NCI-H2029 treated with DMSO at 0.1 percent for 48 hours (cell line): ENCODE results near the gene COX10.
"Not testable (repeated sequence)": the region's sequence is repeated elsewhere in the genome, so short reads cannot be mapped to it uniquely, and the experiment has no call there.

Source experiments
- DNase-seq: peaks from one replicate; lab custom pipeline; 2025; lab: John Stamatoyannopoulos, UW

COX10 gene

DNA sequence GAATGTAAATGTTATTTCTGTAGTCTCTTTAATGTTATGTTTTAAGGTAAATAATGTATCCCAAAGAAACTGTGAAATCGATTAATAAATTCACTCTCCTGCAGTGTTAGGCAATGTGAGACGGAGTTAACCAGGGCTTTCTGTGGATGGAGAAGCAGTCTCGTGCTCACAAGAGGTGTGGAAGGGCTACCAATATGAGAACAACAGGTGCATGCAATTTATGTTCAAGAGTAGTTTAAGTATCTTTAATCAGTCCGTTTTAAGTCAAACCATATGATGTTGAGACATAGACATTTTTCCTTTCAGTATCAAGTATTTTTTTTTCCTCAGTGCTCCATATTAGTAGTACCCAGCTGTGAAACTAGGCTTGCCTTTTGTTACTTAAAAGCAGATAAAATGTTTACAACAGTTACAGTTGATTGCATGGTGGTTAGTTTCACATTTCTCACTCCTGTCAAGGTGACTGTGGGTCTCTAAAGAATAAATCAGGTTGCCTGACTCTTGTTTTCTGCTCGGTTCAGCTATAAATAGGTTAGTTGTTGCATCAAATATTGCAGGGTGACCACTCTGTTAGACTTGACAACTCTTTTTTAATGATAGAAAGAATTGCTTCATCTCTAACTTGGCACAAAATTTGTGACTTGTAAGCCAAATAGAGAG is 54.4 kb downstream of the COX10 start:
- no peak for DNase-seq

DNA sequence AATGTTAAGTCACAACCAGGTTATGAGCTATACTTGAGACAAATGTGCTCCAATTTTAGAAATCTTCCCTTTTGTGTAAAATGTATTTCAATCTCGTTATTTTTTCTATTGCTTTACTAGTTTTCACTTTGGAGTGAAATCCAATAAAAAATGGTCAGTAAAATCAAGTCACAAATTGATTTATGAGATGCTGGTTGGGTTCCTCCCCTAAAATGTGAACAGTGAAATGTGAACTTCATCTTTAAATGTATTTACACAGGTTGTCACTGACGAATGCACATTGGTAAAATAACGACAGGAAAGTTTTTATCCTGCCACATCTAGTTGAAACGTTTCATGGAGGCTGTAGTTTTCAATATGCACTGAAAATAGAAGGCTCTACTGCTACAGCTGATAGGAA is 55.5 kb downstream of the COX10 start:
- DNase-seq, result no peak

DNA sequence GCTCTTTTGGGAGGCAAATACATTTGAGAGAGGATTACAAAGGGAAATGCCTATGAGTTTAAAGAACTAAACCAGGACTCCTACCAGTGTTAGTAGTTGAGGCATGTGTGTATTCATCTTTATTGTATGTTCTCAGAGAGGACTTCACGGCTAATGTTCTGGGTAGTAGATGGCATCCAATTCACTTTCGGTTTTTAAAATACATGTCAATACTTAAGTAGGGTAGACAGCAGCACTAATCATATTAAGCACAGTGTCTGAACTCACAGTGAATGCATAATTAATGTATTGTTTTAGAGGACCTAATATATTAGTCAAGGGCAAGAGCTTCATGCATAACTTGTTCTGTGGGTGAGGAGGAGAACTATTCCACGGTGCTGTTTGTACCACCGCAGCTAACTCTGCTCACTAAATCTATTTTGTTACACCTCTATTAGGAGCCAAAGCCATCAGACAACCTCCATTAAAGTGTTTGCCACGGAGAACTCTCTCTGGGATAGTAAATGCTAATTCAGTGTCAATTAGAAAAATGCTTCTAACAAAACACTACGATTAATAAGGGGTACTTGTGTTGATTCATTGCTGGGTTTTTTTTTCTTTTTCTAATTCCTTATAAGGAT is 56.3 kb downstream of the COX10 start:
- DNase-seq, result no peak

DNA sequence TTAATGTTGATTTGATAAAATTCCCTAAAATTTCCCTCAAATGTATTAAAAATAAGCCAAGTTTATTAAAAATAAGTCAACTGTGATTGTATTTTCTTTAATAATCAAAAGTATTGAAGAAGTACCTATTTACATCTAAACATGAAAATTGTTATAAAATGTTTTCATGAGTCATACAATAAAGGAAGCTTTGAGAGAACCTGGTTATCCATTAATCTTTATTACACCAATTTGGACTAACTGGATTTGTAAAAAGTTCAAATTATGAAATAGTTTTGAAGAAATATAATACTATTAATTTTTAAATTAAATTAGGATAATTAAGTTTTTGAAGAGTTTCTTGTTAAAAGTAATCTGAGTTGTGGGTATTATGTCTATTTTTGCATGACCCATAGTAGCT is 63.8 kb downstream of the COX10 start:
- DNase-seq, result no peak

DNA sequence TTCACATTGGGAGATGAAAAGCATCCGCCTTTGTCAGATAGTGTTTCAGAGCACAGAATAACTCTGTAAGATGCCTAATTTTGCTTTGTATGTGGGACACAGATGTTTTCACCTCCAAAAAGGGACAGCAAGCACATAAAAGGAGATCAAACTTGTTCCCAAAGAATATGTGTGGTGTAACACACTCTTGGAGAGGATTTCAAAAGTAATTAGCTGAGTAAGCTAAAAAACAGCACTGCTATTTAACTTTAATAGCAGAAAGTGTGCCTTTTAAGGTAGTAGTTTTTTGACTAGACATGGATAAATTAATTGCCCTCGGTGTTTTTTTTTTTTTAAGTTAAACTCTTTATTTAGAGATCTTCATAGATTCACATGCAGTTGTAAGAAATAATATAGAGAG is 65.2 kb downstream of the COX10 start:
- DNase-seq, result no peak

DNA sequence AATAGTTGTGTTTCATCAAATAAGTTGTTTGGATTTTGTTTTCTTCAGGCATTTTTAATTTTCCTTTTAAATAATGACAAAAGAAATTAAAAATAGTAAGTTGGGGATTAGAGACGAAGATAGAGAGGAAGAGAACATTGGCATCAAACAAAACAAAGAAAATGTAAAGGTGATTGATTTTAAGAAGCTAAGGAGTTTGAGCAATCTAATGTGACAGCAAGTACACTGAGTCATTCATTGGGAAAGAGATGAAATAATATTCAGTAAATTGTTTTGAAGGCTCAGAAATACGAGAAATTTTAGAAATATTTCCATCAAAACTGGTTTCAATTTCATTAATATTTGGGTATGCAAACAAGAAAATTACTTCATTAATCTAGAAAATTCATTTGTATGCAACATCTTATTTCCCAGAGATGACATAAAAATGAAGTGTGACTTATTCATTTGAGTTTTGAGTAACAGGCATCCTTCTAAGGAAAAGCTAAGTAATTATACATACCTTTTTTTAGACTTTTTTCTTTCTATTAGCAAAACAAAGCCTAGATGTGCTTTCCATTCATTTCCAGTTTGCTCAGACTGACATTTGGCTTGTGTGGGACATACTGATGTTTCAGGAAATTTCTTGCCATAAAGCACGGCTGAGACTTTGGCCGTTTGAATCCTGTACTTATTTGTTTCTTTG is 66.7 kb downstream of the COX10 start:
- DNase-seq, result no peak

DNA sequence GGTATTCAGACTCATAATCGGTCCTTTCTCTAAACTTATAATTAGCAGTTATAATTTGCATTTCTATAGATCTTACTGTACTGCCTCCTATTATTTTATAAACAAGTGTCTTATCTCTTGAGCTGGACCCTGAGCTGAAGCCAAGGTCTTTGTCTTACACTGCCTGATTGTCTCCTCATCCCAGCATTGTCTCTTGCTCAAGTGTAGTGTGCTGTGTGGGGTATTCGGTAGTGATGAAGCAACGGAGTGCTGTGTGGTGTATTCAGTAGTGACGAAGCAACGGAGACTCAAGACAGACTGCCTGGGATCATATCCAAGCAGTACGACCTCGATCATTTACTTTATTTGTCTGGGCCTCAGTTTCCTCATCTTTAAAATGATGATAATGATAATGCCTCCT is 69.3 kb downstream of the COX10 start:
- no peak for DNase-seq

DNA sequence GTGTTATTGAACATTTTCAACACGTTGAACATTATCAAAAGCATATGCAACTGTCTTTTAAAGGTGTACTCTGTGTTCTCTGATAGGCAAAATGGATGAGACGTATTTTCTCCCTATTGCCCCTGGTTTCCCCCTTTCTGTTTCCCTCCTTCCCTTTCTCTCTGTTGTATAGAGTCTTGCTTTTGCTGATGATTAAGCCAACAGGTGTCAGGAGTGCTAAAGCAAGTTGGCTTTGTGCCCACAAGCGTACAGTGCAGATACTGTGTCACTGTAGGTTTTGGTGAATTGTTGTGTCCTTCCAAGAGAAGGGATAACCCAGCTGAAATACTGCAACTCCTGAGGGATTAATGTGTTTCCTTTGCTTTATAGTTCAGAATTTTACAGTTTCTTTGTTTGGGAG is 74.4 kb downstream of the COX10 start:
- DNase-seq, result peak; percentile 0

DNA sequence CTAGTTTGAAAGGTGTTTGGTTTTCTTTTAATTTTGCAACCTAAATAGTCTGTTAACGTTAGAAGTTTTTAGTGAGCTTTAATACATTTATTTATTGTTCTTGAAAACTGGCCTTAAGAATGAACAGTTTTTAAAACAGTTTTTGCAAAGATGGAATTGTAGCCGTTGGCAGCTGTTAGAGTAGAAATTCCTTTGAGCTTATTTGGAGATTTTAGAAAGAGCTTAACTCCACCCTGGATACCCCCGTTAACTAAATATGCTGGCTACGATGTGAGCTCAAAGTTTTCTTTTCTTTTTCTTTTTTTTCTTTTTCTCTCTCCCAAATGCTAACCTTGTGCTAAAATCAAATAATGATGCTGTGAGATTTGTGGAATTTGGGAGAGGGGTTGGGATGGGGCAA is 75.2 kb downstream of the COX10 start:
- DNase-seq, result no peak

DNA sequence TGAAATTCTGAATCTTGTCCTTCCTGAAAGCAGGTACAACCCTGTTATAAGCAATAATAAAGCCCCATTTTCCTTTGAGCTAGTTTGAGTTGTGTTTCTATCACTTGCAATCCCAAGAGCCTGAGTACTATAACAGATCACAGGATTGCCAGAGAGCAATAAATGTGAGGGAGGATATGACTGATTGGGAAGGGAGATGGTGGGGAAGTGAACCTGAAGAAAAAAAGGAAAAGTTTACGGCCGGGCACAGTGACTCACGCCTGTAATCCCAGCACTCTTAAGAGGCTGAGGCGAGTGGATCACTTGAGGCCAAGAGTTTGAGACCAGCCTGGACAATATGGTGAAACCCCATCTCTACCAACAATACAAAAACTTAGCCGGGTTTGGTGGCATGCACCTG is 80.4 kb downstream of the COX10 start:
- no peak for DNase-seq

DNA sequence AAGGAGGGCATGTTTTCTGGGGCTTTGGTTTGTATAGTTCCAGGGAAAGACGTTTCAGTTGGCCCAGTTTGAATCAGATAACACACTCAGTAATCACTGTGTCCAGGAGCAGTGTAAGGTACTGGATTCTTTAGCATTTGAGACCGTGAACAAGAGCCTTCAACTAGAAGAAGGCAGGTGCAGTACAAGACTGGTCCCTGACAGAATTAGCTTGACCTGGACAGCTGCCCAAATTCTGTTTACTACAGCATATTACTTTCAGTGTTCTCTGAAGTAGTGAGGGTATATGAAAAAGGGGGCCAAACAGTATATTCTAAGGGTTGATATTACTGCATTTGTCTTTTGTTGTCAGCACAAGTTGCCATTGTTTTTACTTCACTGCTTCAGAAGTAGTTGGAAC is 81.3 kb downstream of the COX10 start:
- DNase-seq, result peak; percentile 0

DNA sequence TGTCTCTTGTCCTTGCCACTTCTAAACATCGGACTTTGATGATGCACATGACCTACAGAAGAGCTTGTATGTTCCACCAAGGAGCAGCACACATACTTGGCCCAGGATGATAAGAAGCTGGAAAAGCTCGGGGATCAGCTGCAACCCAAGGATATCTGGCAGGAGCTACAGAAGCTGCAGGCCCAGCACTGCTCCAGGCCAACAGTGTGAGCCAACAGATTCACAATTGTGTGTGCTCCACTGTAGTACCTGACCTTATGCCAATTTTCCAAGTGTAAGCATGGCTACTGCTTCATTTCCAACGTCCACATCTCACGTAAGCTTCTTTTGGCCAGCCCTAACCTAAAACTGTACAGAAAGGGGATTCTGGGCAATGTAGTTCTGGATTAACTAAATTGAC is 83.4 kb downstream of the COX10 start:
- no peak for DNase-seq

DNA sequence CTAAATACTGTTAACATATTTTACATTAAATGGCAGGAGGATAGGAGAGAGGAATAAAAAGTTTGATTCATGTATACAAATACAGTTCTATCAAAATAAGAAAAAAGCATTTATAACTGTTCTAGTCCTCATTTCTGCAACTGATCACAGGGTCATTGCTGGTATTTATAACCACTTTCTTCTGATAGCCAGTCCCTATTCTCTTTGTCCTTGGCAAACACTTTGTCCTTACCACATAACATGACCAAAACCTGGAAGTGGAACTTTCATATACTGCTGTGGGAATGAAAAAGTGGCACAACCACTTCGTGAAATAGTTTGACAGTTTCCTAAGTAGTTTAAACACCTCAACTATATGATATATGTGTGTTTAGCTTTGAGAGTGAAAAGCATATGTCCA is 84.1 kb downstream of the COX10 start:
- DNase-seq, result no peak

DNA sequence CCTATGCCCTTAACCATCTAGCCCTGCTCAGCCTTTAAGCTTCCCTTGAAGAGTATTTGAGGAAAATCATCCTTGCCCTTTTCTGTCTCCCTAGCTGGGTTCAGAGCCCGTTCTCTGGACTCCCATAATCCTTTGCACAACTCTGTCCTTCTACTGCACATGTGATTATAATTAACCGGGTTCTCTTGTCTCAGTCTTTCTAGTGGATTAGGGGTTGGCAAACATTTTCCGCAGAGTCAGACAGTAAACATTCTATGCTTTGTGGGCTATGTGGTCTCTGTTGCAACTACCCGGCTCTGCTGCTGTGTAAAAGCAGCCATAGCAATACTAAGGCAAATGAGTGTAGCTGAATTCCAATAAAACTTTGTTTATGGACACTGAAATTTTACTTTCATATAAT is 87.4 kb downstream of the COX10 start:
- no peak for DNase-seq

DNA sequence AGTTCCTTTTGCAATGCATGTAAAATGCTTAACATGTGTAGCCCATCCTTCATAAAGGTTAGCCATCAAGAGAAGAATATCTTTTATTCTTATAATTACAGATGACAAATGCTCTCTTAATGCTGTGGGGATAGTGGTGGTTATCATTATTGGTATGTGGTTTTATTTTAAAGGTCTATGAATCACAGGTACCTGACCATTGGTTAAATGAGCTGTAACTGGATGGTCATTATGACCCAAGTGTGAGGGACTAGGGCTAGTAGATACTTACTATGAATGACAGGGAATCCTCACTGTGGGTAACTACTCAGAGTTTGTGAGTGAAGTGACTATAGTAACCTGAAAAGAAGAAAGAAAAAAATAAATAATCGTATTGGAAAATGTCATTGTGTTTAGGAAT is 88.5 kb downstream of the COX10 start:
- no peak for DNase-seq

DNA sequence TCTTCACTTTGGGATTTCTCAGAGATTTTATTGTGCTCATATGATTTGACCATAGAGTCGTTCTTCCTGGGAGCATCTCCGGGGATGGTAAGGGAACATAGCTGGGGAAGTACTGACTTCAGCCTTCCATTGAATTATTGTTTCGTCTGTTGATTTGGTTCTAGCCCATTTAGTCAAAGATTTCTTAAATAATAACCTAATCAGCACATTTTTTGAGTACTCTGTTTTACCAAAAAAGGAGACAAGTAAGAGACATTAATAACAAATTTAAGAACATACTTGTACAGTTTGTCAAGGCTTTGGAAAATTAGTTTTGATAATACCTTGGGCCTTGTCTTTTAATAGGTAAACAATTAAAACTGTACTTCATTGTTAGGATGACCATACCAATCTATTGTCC is 89.4 kb downstream of the COX10 start:
- no peak for DNase-seq

DNA sequence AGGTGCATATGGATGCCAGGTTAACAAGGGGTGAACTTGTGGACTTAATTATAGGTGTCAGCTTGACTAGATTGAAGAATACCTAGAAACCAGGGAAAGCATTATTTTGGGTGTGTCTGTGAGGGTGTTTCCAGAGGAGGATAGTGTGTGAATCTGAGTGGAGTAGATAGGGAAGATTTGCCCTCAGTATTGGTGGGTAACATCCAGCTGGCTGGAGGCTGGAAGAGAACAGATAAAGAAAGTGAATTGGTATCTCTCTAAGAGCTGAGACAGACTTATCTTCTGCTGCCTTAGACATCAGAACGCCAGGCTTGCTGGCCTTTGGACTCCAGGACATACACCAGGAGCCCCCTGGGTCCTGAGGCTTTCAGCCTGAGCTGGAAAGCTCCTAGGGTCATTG is 92.1 kb downstream of the COX10 start:
- no peak for DNase-seq

DNA sequence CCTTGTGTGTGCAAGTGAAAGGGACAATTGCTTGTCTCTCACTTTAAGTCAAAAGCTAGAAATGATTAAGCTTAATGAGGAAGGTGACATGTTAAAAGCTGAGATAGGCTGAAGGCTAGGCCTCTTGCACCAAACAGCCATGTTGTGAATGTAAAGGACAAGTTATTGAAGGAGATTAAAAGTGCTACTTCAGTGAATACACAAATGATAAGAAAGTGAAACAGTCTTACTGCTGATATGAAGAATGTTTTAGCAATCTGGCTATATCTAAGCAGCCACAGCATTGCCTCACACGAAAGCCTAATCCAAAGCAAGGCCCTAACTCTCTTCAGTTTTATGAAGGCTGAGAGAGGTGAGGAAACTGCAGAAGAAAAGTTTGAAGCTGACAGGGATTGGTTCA is 96.3 kb downstream of the COX10 start:
- DNase-seq, result no peak

DNA sequence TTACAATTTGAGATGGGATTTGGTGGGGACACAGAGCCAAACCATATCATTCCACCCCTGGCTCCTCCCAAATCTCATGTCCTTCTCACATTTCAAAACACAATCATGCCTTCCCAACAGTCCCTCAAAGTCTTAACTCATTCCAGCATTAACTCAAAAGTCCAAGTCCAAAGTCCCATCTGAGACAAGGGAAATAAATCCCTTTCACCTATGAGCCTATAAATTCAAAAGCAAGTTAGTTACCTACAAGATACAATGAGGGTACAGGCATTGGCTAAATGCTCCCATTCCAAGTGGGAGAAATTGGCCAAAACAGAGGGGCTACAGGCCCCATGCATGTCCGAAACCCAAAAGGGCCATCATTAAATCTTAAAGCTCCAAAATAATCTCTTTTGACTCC is 98.5 kb downstream of the COX10 start:
- DNase-seq, result not testable (repeated sequence)

DNA sequence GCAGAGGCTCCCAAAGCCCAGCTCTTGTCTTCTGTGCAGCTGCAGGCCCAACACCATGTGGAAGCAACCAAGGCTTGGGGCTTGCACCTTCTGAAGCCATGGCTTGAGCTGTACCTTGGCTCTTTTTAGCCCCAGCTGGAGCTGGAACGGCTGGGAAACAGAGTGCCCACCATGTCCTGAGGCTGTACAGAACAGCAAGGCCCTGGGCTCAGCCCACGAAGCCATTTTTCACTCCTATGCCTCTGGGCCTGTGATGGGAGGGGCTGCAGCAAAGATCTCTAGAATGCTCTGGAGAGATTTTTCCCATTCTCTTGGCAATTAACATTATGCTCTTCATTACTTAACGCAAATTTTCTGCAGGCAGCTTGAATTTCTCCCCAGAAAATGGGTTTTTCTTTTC is 99.3 kb downstream of the COX10 start:
- DNase-seq, result no peak

DNA sequence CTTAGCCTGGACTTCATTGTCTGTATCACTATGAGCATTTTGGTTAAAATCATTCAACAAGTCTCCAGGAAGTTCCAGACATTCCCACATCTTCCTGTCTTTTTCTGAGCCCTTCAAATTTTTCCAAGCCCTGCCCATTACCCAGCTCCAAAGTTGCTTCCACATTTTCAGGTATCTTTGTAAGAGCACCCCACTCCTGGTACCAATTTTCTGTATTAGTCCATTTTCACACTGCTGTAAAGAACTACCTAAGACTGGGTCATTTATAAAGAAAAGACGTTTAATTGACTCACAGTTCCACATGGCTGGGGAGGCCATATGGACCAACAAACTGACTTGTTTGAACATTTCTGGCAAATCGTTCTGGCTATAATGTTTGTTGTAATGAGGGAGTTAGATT is 100.0 kb downstream of the COX10 start:
- no peak for DNase-seq

DNA sequence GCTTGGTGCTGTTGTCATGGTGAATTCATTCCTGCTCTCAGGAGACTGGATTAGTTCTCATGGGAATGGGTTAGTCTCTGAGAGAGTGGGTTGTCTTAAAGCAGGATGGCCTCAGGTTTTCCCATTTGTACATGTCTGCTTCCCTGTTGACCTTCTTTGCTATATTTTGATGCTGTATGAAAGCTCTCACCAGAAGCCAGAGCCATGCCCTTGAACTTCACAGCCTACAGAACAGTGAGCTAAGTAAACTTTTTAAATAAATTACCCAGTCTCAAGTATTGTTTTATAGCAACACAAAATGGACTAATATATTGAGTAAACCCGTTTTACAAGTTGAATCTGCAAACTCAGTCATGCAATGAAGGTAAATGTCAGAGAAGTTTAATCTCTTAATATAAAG is 100.6 kb downstream of the COX10 start:
- no peak for DNase-seq

DNA sequence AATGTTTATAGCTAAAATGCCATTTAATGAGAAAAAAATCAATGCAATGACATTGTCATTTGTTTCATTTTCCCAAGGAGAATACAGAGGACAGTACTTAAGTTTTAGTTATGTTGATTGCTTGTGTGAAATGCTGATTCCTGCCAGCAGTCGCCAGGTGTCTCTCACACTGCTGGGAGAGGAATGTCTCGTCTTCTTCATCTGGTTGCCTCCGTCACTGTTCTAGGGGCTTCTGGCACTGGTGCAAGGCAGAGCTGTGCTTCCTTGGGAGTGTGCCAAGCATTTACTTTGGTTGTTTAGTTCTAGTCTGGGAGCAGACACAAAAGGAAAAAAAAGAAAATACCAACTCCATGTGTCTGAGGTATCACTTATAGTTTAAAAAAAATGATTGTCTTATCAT is 107.7 kb downstream of the COX10 start:
- not testable (repeated sequence) for DNase-seq

DNA sequence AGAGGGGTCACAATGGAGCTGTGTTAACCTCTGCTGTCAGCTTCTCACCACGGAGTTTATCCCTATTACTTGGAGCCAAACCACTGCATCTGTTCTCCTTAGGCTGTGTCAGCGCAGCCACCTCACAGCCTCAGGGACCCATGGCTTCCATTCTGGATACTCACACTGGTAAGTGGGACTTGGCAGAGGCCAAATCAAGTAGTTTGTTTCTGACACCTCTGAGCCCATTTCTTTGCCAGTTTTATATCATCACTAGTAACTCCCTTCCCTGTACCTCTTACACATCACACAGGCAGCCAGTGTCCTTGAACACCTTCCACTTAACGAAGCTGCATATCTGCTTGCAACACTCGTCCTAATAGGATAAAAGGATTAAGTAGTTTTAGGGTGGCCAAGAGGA is 108.5 kb downstream of the COX10 start:
- not testable (repeated sequence) for DNase-seq
